Colon (tissue), 2 donors: ENCODE data around the gene RNF224.

ENCODE experiments used
- FAIRE-seq: peaks from 2 replicates; lab custom pipeline; 2012; peaks lifted over from hg19 to GRCh38; lab: Jason Lieb, UNC
- donor health status: control.
- donor health status: control.

Gene RNF224

DNA sequence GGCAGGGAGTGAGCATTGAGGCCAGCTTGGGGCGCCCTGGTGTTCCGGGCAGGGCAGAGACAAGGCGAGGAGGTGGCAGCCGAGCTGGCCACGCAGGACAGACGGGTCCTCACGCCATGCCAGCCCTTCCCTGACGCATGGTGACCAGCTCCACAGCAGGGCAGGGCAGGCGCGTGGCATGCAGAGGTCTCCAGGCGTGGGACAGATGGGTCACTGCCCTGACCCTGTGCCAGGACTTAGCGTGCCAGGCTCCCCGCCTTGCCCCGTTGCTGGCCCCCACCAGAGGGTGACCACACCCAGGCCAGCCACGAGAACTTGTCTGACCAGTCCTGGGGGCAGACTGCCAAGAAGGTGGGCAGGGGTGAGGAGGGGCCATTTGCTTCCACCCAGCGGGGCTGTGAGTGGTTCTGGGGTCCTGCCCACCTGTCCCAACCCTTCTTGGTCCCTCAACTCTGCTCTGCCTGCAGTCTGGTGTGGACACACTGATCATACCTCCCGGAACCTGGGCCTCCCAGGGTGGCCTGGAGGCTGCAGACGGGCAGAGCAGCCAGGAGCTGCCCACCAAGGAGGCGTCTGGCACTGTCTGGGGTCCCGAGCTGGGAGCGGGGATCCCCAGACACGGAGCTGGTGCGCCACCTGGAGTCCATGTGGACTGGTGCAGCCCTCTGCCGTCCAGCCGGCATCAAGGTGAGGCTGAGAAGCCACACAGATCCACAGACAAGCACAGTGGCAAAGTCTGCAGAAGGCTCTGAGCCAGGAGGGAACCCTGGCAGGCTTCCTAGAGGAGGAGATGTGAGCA is at the start of gene RNF224:
Gene RNF224 (plus strand): TSS at position 449 of the 799 bp plus-strand sequence. CDS start 834 bp downstream, outside the sequence.
- no peak for FAIRE-seq

DNA sequence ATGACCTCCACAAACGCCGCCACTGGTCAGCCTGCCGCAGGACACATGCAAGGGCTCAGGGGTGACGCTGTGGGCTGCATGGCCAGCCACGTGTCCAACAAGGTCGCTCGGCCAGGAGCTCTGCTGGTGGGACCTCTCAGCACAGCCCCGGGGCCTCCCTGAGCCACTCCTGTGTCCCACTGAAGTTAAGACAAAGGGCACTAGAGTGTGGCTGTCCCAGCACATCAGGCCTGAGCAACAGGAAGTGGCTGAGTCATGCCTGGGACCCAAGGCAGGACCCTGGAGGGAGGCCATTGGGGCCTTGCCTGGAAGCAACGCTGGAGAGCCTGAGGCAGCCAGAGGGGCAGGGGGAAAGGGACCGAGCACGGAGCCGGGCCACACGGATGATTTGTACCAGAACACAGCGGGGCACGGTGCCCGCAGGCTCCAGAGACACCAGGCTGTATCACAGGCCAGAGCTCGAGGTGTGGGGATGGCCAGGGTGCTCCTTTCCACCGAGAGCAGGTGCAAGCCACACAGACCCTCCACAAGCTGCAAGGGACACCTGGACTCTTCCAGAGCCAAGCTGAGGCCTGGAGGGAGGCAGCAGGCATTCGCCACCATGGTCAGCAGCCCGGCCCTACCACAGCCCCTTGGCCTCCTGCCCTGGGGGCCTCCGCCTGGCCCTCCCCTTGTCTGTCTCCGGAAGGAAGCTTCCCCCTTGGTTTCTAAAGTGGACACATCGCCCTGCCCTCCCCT is 48.9 kb upstream of the RNF224 start:
- no peak for FAIRE-seq

DNA sequence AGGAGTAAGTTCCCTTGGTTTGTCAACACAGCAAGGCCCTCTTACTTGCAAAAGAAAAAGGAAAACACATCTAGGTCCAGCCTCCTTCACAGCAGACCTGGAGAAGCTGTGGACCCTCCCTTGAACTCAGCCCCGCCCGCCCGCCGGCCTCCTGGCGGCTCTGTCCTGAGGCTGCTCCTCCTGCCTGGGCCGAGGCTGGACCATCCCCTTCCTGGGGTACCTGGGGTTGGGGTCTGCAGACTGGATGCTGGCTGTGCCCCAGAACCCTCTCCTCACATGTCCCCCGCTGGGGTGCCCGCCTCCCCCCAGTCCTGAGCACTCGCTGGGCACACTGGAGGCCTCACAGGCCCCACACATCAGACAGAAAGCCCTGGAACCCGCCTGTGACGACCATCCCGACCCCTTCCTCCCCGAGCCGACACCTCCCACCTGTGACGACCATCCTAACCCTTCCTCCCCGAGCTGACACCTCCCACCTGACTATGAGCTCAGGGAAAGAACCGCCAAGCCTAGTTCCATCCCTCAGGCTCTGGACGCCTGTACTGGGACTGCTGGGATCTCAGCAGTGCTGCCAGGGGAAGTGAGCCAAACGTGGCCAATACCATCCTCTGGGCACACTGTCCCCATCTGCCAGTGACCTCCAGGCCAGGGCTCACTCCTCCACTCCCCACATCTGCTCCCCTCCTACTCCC is 48.2 kb upstream of the RNF224 start:
- no peak for FAIRE-seq

DNA sequence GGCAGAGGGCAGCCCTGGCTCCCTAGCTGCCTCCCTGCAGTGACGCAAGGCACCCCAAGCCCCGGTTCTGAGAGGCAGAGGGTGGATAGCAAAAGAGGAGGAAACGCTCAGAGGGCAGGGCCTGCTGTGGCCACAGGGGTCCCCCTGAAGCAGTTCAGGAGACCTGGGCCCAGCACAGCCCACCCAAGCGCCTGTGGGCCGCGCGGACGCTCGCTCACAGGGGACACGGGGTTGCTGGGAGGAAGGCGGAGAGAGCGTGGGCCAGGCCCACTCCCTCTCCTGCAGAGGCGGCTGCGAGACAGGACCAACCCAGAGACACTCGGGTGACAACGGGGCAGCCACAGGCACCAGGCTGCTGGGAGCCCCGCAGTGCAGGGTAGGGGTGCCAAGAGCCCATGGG is 47.5 kb upstream of the RNF224 start:
- FAIRE-seq: no peak

DNA sequence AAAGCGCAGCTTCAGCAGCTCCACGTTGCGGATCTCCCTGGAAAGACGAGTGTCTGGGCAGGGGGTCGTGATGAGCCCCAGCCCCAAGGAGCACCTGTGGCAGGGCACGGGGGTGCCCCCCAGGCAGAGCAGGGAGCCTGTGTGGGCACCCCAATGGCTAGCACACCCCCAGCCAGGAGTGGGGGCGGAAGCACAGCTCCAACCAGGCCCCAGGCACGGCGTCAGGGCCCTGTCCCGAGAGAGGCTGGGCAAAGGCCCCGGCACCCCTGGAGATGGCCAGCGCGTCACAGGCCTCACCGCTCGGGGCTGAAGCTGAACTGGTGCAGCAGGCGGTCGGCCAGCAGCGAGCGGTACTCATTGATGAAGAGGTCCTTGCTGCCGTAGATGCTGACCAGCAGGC is 46.8 kb upstream of the RNF224 start:
- FAIRE-seq: no peak

DNA sequence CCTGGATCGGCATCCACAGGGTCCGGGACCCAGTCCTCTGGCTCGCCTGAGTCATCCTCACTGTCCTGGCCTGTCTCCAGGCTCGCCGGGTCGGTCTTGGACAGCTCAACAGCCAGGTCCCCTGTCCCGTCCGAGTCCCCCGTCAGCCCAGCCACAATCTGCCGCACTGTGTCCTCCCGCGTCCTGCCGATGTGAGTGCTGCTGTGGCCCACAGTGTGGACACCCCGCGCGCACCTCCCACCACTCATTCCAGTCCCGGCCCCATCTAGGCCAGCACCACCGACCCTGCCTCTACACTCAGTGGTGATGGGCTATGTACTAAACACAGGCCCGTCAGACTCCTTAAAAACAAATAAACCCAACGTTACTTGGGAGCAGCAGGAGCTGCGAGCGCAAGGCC is 45.6 kb upstream of the RNF224 start:
- no peak for FAIRE-seq

DNA sequence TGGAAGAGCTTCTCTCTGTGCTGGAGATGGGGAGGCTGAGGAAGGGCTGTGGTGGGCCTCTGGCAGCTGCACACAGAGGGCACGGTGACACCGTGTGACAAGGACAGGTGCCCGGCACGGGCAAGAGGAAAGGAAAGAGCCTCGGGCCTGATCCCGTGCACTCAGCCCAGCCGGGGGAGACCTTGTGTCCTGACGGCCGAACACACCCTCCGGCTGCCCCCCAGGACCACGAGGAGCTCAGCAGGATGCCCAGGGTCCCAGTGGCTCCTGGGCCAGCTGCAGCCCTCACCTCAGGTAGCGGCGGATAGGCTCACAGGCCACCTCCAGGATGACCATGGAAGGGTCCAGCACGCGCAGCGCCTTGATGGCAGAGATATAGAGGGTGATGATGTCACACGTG is 44.5 kb upstream of the RNF224 start:
- FAIRE-seq: no peak

DNA sequence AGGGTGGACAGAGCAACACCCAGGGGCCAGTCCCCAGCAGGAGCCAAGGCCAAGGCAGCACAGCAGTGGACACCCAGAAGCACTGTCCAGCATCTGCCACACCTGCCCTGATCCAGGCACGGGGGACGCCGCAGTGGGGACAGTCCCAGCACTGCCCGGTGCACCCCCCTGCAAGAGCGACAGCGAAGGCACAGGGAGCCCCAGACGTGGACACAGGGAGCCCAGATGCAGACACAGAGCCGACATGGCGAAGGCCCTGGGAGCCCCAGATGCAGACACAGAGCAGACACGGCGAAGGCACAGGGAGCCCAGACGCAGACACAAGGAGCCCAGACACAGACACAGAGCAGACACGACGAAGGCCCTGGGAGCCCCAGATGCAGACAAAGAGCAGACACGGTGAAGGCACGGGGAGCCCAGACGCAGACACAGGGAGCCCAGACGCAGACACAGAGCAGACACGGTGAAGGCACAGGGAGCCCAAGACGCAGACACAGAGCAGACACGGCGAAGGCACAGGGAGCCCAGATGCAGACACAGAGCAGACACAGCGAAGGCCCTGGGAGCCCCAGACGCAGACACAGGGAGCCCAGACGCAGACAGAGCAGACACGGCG is 43.2 kb upstream of the RNF224 start:
- no peak for FAIRE-seq

DNA sequence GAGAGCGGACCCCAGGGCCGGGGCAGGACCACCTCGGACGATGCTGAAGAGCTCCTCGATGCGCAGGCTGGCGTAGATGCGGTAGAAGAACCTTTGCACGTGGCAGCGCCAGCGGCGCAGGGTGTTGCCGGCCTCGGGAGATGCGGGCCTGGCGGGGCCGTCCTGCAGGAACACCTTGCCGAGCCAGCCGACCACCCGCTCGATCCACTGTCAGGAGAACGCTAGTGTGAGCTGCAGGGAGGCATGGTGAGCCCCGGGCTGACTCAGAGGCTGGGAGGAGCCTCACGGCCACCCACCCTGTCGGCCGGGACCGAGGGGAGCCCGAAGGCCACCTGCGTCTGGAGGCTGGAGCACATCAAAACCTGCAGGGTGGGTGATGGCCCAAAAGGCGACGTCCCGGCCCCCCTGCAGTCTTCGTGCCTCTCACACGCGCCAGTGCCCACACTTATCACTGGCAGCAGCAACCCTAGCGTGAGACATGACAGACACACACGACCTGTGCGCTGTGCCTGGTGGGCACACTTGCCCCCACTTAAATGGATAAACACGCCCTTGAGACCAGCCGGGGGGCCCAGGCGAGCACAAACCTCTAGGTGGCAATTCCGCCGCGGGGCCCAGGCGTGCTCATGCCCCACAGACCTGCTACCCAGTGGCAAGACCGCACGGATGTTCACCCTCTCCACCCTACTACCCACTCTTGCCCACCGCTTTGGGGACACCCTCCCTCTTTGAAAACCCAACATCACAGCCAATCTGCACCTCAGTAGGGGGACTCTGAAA is 42.2 kb upstream of the RNF224 start:
- no peak for FAIRE-seq

DNA sequence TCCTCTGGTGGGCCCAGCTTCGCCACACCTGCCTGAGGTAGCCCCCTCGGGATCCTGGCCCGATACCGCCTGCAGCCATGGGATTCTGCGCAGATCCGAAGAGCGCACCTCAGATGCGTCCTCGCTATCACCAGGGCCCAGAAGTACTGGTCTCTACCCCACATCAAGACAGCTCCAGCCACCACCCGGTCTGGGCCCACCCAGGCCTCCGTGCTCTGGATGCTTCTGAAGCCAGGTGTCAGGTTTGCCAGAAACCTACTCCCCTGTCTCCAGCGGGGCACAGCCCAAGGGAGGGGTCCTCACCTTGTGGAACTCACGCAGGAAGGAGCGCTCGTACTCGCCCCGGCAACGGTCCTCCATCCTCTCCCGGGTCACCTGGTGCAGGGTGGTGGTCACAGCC is 41.4 kb upstream of the RNF224 start:
- FAIRE-seq: no peak

DNA sequence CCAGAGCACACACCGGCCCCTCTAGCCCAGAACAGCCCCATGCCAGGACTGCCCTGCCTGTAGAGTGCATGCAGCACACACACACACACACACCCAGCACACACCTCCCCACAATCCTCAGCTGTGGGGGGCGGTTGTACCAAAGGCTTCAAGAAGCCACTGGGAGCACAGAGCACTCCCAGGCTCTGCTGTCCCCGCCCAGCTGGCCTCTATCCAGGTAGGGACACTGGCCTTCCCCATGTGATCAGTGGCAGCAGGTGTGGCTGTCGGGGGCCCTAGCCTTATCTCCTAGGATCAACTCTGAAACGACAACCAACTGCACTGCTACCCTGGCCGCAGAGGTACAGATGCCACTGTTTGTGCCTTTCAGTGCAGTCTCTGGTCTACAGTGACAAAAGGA is 40.9 kb upstream of the RNF224 start:
- no peak for FAIRE-seq

DNA sequence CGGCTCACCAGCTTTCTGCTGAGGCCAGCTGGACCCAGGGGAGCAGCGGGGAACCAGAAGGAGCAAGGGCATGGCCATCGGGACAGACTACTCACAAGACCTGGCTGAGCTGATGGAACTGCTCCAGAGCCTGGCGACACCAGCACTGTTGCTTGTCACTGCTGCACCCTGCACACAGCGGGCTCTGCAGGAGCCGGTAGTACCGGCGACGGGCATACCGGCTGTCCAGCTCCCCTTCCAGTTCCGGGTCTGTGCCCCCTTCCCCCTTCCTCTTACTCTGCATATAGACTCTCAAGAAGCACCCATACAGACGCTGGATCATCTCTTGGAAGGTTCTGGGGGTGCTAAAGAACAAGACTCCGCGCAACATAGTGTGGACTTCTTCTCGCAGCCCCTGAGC is 39.9 kb upstream of the RNF224 start:
- no peak for FAIRE-seq

DNA sequence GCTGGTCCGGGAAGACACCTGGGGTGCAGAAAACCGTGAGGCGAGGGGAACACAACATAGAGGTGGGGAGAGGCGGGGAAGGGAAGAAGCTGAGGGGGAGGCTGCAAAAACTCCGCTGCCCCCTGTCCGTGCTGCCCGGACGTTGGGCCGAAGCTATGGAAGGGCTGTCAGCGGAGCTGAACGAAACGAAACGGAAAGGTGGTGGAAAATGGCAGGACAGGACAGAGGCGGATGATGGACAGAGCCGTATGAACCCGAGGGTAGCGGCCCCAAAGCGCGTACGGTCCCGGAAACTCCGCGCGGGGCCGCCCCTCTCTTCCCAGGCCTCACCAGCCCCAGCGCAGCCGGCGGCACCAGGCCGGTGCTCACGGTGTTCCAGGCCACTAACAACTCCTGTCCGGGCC is 39.2 kb upstream of the RNF224 start:
- FAIRE-seq: no peak

DNA sequence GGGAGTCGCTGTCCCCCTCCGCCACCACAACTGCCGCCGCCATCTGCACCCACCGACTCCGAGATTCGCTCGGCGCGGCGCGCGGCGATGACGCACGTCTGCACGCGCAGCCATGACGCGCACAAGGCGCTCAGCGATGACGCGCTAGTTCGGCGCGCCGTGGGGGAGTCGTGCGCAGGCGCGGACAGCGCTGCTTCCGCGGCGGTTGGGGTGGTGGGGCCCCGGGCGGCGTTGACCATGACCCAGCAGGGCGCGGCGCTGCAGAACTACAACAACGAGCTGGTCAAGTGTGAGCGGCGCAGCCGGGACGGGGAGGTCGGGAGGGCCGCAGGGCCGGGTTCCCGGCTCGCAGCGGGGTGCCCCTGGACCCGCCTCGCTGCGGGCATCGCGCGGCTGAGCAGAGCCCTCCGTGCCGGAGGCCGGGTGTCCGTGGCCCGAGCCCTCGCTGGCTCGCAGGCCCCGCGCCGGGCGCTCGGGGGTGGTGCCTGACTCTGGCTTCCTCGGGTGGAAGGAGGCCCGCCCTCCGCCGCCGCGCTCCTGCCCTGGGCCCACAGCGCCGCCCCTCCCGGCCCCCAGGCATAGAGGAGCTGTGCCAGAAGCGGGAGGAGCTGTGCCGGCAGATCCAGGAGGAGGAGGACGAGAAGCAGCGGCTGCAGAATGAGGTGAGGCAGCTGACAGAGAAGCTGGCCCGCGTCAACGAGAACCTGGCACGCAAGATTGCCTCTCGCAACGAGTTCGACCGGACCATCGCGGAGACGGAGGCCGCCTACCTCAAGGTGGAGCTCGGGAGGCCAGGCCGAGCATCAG is 38.6 kb upstream of the RNF224 start, which contains the start of the genes ANAPC2 and SSNA1:
Gene ANAPC2 (minus strand): TSS at position 71 of the 807 bp plus-strand sequence. CDS start 28 bp downstream, at position 43.
Gene SSNA1 (plus strand): TSS at position 187 of the 807 bp plus-strand sequence. CDS start 51 bp downstream, at position 238.
- FAIRE-seq: no peak

DNA sequence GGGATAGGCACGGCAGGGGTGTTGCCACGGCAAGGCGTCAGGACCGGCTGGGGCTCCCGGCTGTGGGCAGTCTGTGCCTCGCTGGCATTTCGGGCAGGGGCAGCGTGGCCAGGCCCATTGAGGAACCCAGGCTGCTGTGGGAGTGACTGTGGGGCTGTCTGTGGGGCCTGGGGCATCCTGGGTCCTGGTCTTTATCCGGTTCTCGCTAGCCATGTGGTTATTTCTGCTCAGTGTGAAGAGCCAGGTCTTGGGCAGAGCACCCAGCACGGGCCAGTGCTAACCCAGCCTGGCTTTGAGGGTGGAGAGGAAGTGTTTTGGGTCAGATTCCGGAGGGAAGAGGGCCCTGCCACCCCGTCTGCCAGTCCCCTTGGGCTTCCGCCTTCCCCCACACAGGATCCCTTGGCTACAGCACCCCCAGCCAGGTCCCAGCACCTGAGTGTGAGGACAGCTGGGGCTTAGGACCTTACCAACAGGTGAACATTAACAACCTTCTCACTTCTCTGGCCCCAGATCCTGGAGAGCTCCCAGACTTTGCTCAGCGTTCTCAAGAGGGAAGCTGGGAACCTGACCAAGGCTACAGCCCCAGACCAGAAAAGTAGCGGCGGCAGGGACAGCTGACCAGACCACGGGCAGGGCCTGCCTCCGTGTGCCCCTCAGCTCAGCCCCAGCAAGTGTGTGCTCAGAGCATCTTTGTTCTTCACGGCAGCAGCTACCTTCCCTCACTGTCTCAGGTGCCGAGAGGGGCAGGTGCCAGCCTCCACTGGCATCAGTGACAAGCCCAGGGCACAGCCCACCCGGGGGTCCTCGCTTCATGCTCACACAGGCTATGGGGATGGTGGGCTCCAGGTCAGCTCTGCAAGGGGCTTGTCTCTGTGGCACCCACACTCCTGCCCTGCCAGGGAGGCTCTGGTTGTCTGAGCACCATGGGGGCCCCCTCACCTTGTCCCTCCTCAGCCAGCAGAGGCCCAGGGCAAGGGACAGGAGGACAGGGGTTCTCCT is 37.7 kb upstream of the RNF224 start:
- no peak for FAIRE-seq

DNA sequence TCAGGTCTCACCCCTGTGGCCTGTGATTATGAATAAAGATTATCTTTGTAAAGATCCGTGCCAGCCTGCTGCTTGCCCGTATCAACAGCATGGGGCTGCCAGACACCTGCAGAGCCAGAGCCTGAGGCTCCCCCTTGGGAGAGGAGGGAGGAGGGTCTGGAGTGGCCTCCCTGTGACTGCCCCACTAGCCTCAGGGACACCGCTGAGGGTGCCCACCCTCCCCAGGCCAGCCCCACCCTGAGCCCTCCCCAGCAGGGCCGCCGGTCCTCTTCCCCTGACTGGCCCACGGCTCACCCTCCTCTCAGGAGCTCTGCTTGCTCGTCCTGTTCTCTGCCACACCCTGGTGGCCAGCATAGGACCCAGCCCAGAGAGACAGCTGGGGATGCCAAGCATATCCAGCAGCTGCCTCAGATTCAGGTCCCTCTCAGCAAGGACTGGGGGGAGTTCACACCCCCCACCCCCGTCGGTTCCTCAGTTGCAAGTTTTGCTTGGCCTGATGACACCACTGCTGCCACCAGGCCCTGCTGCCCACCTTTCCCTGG is 36.9 kb upstream of the RNF224 start:
- no peak for FAIRE-seq

DNA sequence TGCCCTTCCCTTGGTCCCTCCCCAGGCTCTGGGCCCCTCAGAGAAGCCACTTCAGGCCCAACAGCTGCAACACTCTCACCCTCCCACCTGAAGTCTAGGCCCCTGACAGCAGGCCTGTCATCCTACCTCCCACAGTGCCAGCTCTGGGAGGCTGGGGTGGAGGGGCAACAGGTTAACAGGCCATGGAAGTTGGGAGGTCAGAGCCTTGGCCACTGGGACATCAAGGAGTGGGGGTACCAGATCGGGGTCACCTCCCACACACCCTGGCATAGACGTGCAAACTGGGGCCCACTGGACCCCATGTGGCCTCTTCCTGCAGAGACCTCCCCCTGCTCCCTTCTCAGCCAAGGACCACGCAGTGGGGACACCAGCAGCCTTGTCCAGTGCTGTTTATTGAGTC is 36.1 kb upstream of the RNF224 start:
- no peak for FAIRE-seq

DNA sequence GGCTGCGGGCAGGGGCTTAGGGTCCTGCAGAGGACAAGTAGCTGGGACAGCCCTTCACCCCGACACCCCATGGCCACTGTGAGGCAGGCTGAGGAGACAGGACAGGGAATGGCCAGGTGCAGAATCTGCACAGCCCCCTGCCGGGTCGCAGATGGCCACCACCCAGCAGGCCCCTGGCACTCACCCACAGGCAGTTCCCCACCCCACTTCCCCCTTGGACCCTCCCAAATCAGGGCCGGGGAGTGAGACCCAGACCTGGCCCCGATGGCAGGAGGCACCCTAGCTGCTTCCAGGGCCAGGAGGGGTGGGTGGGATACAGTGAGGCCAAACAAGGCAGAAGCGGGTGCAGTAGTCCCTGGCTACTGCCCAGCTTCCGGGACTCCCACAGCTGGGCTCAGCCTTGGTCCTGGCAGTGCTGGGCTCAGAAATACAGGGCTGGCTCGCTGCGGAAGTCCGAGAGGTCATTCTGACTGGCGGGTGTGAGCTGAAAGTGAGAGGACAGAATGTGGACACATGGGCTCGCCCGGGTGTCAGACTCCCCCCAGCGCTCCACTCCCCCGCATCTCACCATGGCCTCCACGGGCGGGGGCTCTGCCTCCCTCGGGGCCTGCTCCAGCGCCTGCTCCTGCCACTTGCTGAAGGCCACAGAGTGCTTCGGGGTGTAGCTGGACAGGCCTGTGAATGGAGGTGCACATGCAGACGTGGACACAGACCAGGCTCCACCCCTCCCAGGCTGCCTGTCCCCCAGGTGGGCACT is 35.4 kb upstream of the RNF224 start:
- FAIRE-seq: no peak
